Astrocyte (in vitro differentiated cells and primary cell): ENCODE measurements around the gene DDX17. TPM values are rescaled to one million over a fixed set of nuclear protein-coding genes. Genes with fewer than 3 reads are reported as not detected.

Source experiments
- DNase-seq: peaks from one replicate; pipeline ENCODE4 v3.0.0-alpha.2; 2010; ENCODE audit warnings: low read depth
- FAIRE-seq: peaks from 2 replicates; lab custom pipeline; 2011; peaks lifted over from hg19 to GRCh38; lab: Jason Lieb, UNC
- H2AFZ ChIP-seq: 2 replicates; pipeline ENCODE4 v1.6.0; 2012; ENCODE audit warnings: low read depth, low read length, inconsistent platforms
- H3K27ac ChIP-seq: 2 replicates; pipeline ENCODE4 v1.5.1; 2011; ENCODE audit warnings: low read depth, low read length, inconsistent platforms
- H3K27me3 ChIP-seq: 2 replicates; pipeline ENCODE4 v1.6.0; 2011; ENCODE audit warnings: low read length, inconsistent platforms; ENCODE audit not compliant: insufficient read depth
- H3K36me3 ChIP-seq: 2 replicates; pipeline ENCODE4 v1.5.1; 2011; ENCODE audit warnings: low read length, inconsistent platforms; ENCODE audit not compliant: insufficient read depth
- H3K4me1 ChIP-seq: 2 replicates; pipeline ENCODE4 v1.5.1; 2011; ENCODE audit warnings: low read length, inconsistent platforms; ENCODE audit not compliant: insufficient read depth
- H3K4me2 ChIP-seq: 2 replicates; pipeline ENCODE4 v1.6.0; 2012; ENCODE audit warnings: low read length, inconsistent platforms
- H3K4me3 ChIP-seq: 2 replicates; pipeline ENCODE4 v1.5.1; 2011; ENCODE audit warnings: low read depth, mild to moderate bottlenecking, low read length, inconsistent platforms; ENCODE audit not compliant: insufficient read depth
- H3K79me2 ChIP-seq: 2 replicates; pipeline ENCODE4 v1.6.0; 2012; ENCODE audit warnings: mild to moderate bottlenecking, low read length, inconsistent platforms; ENCODE audit not compliant: insufficient read depth
- H3K9ac ChIP-seq: 2 replicates; pipeline ENCODE4 v1.6.0; 2012; ENCODE audit warnings: mild to moderate bottlenecking, low read length, inconsistent platforms
- H3K9me3 ChIP-seq: 2 replicates; pipeline ENCODE4 v1.5.1; 2012; ENCODE audit warnings: low read depth, mild to moderate bottlenecking, low read length, inconsistent platforms; ENCODE audit not compliant: insufficient read depth
- H4K20me1 ChIP-seq: 2 replicates; pipeline ENCODE4 v1.6.0; 2012; ENCODE audit warnings: low read length, inconsistent platforms; ENCODE audit not compliant: insufficient read depth
- H3K27ac Mint-ChIP-seq: one replicate; pipeline ENCODE4 v1.8.0; 2021; ENCODE audit warnings: mild to moderate bottlenecking, mixed read lengths; ENCODE audit not compliant: unreplicated experiment
- H3K27me3 Mint-ChIP-seq: one replicate; pipeline ENCODE4 v1.8.0; 2021; ENCODE audit warnings: low read depth, mixed read lengths; ENCODE audit not compliant: unreplicated experiment
- H3K36me3 Mint-ChIP-seq: one replicate; pipeline ENCODE4 v1.8.0; 2021; ENCODE audit warnings: low read depth, mixed read lengths; ENCODE audit not compliant: unreplicated experiment
- H3K4me1 Mint-ChIP-seq: one replicate; pipeline ENCODE4 v1.8.0; 2021; ENCODE audit warnings: low read depth, mixed read lengths; ENCODE audit not compliant: unreplicated experiment
- H3K4me3 Mint-ChIP-seq: one replicate; pipeline ENCODE4 v1.8.0; 2021; ENCODE audit warnings: mild to moderate bottlenecking, moderate library complexity, mixed read lengths; ENCODE audit not compliant: unreplicated experiment
- H3K9me3 Mint-ChIP-seq: one replicate; pipeline ENCODE4 v1.8.0; 2021; ENCODE audit warnings: mild to moderate bottlenecking, mixed read lengths; ENCODE audit not compliant: unreplicated experiment
- CTCF ChIP-seq: IDR thresholded peaks from 2 replicates; pipeline ENCODE4 v1.5.1; 2011; ENCODE audit warnings: low read depth, mild to moderate bottlenecking, inconsistent platforms, low read length, moderate library complexity; ENCODE audit not compliant: insufficient read depth
- EZH2 ChIP-seq: IDR thresholded peaks from 2 replicates; pipeline ENCODE4 v1.6.1; 2012; ENCODE audit warnings: mild to moderate bottlenecking, low read length, inconsistent platforms; ENCODE audit not compliant: insufficient read depth
- total RNA-seq: library from RNA; stranded (reverse); gene quantifications from 2 replicates; pipeline ENCODE4 v1.2.1, GENCODE V29; 2021

DDX17 gene
- total RNA-seq, 1 donor from 2014 or later, result 258 TPM

- peaks cover 53% of the 10 kb centered on the region for H3K27me3 Mint-ChIP-seq
- no peak for DNase-seq
- H3K36me3 ChIP-seq, result no peaks in the 10 kb centered on the region
- TF ChIP-seq CTCF (no peak), EZH2 (no peak)
- no peaks in the 10 kb centered on the region for H3K4me1 ChIP-seq
- H3K27ac Mint-ChIP-seq, result no peak overlapping the region
- no peak for FAIRE-seq
- H3K9ac ChIP-seq, result no peak overlapping the region
- H3K27ac ChIP-seq, result no peak overlapping the region
- H3K79me2 ChIP-seq, result no peaks in the 10 kb centered on the region
- no peaks in the 10 kb centered on the region for H3K9me3 Mint-ChIP-seq
- no peak overlapping the region for H2AFZ ChIP-seq
- no peak overlapping the region for H3K4me3 Mint-ChIP-seq
- no peaks in the 10 kb centered on the region for H3K4me1 Mint-ChIP-seq
- peaks cover 16% of the 10 kb centered on the region for H3K27me3 ChIP-seq
- H3K4me2 ChIP-seq, result no peak overlapping the region
- H4K20me1 ChIP-seq, result no peaks in the 10 kb centered on the region
- no peaks in the 10 kb centered on the region for H3K9me3 ChIP-seq
- no peak overlapping the region for H3K4me3 ChIP-seq
- peaks cover 1% of the 10 kb centered on the region for H3K36me3 Mint-ChIP-seq
Observed at GRCh38 chr22:38446018-38446601, 60.0 kb downstream of the DDX17 start.

- FAIRE-seq, result no peak
- no peak overlapping the region for H3K9ac ChIP-seq
- peaks cover 1% of the 10 kb centered on the region for H3K9me3 Mint-ChIP-seq
- H3K79me2 ChIP-seq, result no peaks in the 10 kb centered on the region
- TF ChIP-seq EZH2 (no peak), CTCF (no peak)
- H3K27ac Mint-ChIP-seq, result no peak overlapping the region
- H3K27me3 Mint-ChIP-seq, result peaks cover 48% of the 10 kb centered on the region
- no peak overlapping the region for H3K4me3 ChIP-seq
- H3K27ac ChIP-seq, result no peak overlapping the region
- H3K9me3 ChIP-seq, result no peaks in the 10 kb centered on the region
- no peak overlapping the region for H3K4me2 ChIP-seq
- H3K4me1 ChIP-seq, result no peaks in the 10 kb centered on the region
- peaks cover 7% of the 10 kb centered on the region for H3K27me3 ChIP-seq
- no peak overlapping the region for H2AFZ ChIP-seq
- no peaks in the 10 kb centered on the region for H4K20me1 ChIP-seq
- H3K4me1 Mint-ChIP-seq, result no peaks in the 10 kb centered on the region
- no peaks in the 10 kb centered on the region for H3K36me3 ChIP-seq
- peaks cover 1% of the 10 kb centered on the region for H3K36me3 Mint-ChIP-seq
- no peak for DNase-seq
- no peak overlapping the region for H3K4me3 Mint-ChIP-seq
Observed at GRCh38 chr22:38444783-38445182, 61.3 kb downstream of the DDX17 start.

- Histone ChIP-seq H3K36me3 (no peaks in the 10 kb centered on the region), H3K9me3 (no peaks in the 10 kb centered on the region), H3K27me3 (peaks cover 7% of the 10 kb centered on the region), H3K4me1 (no peaks in the 10 kb centered on the region), H3K4me3 (no peak overlapping the region), H2AFZ (no peak overlapping the region), H4K20me1 (no peaks in the 10 kb centered on the region), H3K79me2 (no peaks in the 10 kb centered on the region), H3K4me2 (no peak overlapping the region), H3K9ac (no peak overlapping the region), H3K27ac (no peak overlapping the region)
- no peak overlapping the region for H3K4me3 Mint-ChIP-seq
- H3K36me3 Mint-ChIP-seq, result peaks cover 1% of the 10 kb centered on the region
- H3K27ac Mint-ChIP-seq, result no peak overlapping the region
- H3K27me3 Mint-ChIP-seq, result peaks cover 40% of the 10 kb centered on the region
- peaks cover 1% of the 10 kb centered on the region for H3K9me3 Mint-ChIP-seq
- H3K4me1 Mint-ChIP-seq, result no peaks in the 10 kb centered on the region
- TF ChIP-seq CTCF, result no peak
- no peak for TF ChIP-seq EZH2
- FAIRE-seq (no peak), DNase-seq (no peak)
Observed at GRCh38 chr22:38443628-38444521, 62.2 kb downstream of the DDX17 start.
